SK-MEL-5 (cell line): ENCODE results near the gene H1-8. TPM values are rescaled to one million over a fixed set of nuclear protein-coding genes. Genes with fewer than 3 reads are reported as not detected.

Source experiments
- DNase-seq: peaks from one replicate; pipeline ENCODE4 v3.0.0-alpha.2; 2016; ENCODE audit warnings: low read depth, low spot score
- in situ Hi-C: cut with HindIII; loops from 2 replicates; pipeline ENCODE4 v1.10.0; 2016; ENCODE audit warnings: low sequenced_read_pairs, high pct_unique_total_duplicates, low pct_unique_long_range_greater_than_20kb
- total RNA-seq: library from RNA; depleted of rRNA; stranded (reverse); fragments of >200 nt; shearing (Covaris generic); gene quantifications from 2 replicates; pipeline ENCODE4 v1.2.3, GENCODE V29; 2014

Gene H1-8
- total RNA-seq, 1 experiment from 2014 or later, result not detected

GRCh38 chr3:129560269-129560787, 17.4 kb downstream of the H1-8 start:
- DNase-seq, result no peak
- in situ Hi-C loops, result no loop called here

DNA sequence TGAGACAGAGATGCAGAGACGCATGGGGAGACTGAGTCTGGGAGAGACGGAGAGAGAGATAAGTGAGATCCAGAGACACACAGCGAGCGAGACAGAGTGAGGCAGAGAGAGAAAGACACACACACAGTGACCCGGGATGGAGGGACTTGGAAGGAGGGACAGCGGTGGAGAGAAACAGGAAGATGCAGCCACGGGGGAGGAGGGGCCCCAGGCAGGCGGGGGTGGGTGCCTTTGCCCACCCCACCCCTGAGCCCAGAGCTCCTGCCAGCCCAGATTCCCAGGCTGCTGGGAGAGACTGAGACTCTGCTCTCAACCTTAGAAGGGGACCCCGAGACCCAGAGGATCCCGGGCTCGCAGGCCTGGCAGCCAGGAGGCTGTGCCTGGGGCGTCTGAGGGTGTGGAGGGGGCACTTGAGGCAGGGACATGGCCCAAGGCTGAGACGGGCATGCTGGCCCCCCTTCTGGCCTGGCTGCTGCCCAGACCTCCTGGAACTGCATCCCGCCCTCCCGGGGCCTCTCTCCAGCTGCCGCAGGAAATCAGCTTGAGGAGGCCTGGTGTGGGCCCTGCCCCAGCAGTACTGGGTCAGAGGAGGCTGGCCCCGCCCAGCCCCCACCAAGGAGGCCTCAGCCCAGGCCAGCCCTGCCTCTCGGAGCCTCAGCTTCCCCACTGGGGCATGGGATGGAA, 18.1 kb downstream of the H1-8 start:
- no peak for DNase-seq
- in situ Hi-C loops, result no loop called here

DNA sequence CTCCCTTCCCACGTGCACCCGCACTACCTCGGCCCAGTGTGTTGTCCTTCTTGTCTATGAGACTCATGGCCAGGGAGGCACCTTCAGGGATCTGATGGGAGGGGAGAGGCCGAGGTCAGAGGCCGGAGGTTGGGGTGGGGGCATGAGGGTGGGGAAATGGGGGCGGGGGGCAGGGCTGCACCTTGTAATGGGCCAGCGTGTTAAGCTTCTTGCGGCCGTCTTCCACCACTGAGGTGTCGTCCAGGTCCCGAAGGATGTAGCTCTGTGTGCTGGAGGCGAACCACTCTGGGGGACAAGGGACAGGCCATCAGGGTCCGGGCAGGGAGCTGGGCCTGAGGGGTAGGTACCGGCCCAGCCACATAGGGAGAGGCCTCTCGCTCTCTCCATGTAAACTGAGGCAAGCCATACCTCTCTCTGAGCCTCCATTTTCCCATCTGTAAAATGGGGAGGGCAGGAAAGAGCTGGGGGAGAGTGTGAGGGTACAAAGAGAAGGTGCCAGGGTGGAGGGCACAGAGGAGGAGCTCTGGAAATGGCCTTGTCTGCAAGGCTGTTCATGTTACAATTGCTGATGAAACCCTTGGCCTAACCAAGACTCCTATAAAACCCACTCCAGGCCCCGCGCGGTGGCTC, 18.8 kb downstream of the H1-8 start:
- in situ Hi-C loops, result no loop called here
- no peak for DNase-seq

DNA sequence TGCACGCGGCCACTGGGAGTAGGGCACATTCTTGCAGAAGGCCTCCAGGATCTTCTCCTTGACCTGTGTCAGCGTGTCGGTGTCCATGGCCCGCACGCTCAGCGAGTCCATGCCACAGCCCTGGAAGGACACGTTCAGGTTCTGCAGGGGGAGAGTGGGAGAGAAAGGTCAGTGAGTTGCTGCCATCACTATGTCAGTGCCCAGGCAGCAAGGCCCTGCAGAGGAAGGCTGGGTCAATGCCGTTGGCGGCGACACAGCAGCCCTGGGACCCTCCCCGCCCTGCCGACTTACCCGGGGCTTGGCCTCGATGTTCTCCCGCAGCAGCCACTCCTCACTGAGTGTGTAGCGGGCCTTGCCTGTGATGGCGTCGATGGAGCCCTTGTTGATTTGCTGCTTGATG, 19.8 kb downstream of the H1-8 start:
- no peak for DNase-seq
- in situ Hi-C loops, result no loop called here

GRCh38 chr3:129563332-129563731, 20.4 kb downstream of the H1-8 start:
- in situ Hi-C loops, result no loop called here
- no peak for DNase-seq

DNA sequence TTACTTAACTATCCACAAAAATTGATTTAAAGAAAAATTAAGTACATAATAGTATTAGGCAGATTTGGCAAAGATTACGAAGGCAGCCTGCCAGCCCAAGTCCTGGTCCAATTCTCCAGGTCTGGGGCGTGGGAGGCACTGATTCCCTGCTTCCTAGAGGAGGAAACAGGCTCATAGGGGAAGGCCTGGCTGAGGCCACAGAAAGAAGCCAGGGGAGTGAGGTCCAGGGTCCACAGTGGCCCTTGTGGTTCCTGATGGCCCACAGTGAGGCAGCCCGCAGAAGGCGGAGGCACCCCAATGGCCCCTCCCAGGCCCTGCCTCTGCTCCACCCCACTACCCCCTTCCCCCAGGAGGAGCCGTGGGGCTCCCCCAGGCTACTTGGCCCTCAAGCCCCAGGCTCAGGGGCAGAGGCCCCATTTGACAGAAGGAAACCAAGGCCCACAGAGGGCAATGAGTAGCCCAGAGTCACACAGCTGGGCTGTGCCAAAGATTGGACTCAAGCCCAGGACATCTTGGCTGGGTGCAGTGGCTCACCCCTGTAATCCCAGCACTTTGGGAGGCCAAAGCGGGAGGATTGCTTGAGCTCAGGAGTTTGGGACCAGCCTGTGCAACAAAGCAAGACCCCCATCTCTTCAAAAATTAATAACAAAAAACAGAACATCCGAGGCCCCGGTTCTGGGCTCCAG, 21.0 kb downstream of the H1-8 start:
- in situ Hi-C loops, result no loop called here
- no peak for DNase-seq

DNA sequence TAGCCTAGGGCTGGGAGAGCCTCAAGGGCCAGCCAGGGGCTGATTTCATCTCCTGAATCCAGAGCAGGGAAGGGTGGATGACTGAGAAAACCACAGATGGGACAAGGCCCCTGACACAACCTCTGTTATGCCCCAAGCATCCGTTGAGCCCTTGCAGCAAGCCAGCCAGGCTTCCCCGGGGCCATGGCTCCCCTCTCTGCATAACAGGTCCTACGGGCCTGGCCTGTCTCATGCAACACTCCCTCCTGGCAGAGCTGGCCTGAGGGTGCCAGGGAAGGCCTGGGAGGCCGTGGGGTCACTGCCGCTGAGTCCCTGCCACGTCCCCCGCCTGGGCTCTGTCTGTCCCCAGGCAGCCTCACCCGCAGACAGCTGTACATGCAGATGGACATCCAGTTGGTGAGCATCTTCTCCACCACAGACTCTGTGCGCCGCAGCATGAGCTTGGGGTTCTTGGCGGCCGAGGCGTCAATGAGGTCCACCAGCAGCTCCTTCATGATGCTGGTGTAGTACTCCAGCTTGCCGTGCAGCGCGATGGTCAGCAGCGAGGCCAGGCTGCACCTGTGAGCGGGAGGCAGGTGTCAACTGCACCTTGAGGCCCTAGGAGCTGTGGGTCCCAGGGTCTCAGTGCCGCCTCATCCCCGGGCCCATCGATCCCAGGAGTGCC, 22.1 kb downstream of the H1-8 start:
- in situ Hi-C loops, result no loop called here
- no peak for DNase-seq

GRCh38 chr3:129565902-129566301, 22.9 kb downstream of the H1-8 start:
- DNase-seq, result no peak
- in situ Hi-C loops, result no loop called here

DNA sequence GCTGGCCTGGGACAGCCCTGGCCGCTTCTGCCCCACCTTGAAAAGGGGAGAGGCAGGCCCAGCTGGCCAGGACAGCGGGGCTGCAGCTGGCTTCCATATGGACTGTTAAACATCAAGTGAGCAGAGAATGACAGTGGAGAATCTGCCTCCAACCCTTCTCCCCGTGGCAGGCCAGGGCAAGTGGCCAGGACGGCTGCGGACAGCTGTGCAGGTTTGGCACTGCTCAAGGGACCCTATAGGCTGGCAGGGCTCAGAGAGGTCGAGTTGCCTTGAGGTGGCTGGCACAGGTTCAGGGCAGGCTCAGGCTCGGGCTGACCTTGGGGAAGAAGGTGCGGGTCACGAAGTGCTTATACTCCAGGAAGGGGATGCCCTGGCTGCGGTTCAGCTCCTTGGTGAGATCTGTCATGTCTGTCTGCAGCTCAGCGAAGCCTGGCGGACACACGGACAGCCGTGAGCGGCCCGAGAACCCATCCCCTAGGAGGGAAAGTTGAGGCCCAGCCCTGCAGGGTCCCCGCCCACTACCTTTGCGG, 24.3 kb downstream of the H1-8 start:
- no peak for DNase-seq
- in situ Hi-C loops, result no loop called here

GRCh38 chr3:129567939-129568338, 25.0 kb downstream of the H1-8 start:
- in situ Hi-C loops, result no loop called here
- no peak for DNase-seq

- in situ Hi-C loops, result no loop called here
- DNase-seq, result no peak
Measured at GRCh38 chr3:129569856-129570255, 26.9 kb downstream of the H1-8 start.

DNA sequence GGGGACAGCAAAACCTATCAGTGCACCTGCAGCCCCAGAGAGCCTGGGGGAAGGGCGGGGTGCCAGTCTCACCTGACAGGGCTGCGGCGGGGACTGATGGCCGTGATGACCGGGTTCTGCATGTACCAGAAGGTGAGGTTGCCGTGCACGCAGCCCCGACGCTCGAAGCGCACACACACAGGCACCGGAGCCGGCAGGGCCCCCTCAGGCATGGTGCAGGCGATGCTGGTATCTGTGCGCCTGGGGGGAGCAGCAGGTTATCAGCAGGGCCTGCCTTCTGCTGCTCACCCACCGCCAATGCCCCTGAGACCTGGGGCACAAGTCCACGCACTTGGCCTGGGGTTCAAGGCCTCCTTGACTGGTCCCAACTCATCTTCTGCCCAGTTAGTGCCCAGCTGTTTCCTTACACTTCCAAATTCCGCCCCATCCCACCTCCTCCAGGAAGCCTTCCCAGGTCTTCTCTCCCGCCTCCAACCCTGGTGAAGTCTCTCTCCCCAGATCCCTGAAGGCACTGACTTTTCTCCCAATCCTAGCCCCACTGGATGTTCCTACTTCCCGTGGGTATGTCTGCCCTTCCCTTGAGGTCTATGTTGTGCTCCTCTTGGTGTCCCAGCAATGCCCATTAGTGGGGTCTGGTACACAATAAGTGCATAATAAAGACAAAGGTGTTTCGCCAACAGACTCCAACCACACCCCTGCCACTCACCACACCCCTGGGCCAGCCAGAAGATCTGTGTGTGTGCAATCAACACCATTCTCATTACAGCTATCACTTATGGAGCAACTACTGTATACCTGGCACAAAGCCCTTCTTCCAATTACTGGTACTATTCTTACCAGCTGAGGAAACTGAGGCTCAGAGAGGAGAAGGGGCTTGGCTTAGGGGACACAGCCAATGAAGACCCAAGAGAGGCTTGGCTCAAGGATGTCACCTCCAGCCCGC, 28.9 kb downstream of the H1-8 start:
- in situ Hi-C loops, result no loop called here
- no peak for DNase-seq

DNA sequence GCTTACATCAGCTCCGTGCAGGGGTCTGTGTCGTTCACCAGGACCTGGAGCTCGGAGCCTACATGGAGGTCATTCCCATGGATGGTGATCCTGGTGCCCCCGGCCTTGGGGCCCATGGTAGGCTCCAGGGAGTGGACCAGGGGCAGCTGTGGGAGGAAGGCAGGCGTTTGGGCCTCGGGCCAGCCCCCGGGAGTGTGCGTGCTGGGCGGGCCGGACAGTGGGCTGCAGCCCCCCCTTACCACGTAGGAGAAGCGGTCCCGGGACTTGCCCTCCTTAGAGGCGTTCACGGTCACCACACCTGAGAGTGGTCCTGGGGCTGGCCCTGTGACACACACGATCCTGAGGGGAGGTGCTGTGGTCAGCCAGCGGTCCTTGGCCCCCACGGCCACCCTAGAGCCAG, 29.6 kb downstream of the H1-8 start:
- no peak for DNase-seq
- in situ Hi-C loops, result no loop called here

DNA sequence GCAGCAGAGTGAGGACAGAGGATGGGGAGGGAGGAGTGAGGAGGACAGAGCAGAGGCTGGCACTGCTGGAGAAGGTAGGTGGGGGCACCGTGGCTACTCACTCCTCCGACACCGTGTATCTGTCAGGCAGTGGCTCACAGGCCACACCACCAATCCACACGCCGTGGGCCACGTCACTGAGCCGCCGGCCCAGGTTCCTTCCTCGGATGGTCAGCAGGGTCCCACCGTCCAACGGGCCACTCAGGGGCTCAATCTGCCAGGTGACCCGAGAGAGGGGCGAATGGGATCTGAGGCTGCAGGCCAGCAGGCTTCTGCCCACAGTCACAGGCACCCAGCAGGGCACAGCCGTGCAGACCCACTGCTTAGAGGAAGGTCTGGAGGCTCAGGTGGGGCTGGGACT, 30.5 kb downstream of the H1-8 start:
- in situ Hi-C loops, result no loop called here
- no peak for DNase-seq

GRCh38 chr3:129574206-129574605, 31.2 kb downstream of the H1-8 start:
- in situ Hi-C loops, result no loop called here
- no peak for DNase-seq

DNA sequence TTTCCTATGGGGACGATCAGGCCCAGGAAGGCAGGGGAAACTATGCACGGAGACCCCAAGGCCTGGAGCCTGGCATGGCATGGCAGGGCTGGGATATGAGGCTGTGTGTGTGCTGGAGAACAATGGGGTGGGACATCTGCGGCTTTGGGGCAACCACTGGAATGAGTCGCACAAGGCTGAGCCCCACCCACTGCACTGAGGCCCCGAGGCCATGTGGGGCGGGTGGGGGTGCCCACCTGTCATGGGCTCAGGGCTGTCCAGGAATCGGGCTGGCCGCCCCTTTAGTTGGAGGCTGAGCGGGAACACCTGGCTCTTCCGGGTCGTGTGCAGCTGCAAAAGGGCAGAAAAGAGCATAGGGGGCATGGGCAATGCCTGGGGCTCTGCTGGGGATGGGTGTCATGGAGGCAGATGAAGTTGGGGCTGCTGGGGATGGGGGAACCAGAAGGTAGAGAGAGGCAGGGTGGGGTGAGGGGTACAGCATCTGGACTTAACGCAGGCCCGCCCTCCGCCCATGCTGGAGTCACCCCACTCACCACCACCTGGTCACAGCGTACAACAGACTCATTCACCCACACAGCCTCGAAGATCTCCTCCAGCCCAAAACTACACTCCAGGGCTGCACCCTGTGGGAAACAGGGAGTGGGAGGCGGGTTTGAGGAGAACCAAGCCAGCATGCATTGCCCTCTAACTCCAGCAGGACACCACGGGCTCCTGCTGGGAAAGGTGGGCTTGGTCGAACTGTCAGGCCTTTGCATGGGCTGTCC, 32.4 kb downstream of the H1-8 start:
- no peak for DNase-seq
- in situ Hi-C loops, result no loop called here
